ENCODE measurements around the gene FGF2.

DNA sequence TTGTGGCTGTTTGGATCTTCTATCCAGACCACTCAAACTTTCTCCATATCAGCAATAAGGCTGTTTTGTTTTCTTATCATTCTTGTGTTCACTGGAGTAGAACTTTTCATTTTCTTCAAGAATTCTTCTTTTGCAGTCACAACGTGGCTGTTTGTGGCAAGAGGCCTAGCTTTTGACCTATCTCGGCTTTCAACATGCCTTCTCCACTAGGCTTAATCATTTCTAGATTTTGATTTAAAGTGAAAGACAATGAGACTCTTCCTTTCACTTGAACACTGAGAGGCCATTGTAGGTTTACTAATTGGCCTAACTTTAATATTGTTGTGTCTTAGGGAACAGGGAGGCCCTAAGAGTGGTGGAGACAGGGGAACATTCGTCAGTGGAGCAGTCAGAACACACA lies 19.1 kb downstream of the FGF2 start:
- TF ChIP-seq, protein P1, sequence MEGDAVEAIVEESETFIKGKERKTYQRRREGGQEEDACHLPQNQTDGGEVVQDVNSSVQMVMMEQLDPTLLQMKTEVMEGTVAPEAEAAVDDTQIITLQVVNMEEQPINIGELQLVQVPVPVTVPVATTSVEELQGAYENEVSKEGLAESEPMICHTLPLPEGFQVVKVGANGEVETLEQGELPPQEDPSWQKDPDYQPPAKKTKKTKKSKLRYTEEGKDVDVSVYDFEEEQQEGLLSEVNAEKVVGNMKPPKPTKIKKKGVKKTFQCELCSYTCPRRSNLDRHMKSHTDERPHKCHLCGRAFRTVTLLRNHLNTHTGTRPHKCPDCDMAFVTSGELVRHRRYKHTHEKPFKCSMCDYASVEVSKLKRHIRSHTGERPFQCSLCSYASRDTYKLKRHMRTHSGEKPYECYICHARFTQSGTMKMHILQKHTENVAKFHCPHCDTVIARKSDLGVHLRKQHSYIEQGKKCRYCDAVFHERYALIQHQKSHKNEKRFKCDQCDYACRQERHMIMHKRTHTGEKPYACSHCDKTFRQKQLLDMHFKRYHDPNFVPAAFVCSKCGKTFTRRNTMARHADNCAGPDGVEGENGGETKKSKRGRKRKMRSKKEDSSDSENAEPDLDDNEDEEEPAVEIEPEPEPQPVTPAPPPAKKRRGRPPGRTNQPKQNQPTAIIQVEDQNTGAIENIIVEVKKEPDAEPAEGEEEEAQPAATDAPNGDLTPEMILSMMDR (IDR thresholded peaks at IDR 0.05; ENCODE audit: low read depth, low read length, missing input control): no peak
- TF ChIP-seq SP1 (IDR thresholded peaks at IDR 0.05): no peak
- no peak for TF ChIP-seq JUND (IDR thresholded peaks at IDR 0.05)
- no peak for TF ChIP-seq TAF1 (conservative IDR thresholded peaks at IDR 0.05)
- no peak for TF ChIP-seq FOXA2 (IDR thresholded peaks at IDR 0.05)
- TF ChIP-seq HNF4A (conservative IDR thresholded peaks at IDR 0.05): no peak
- TF ChIP-seq, protein P2, sequence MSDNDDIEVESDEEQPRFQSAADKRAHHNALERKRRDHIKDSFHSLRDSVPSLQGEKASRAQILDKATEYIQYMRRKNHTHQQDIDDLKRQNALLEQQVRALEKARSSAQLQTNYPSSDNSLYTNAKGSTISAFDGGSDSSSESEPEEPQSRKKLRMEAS (IDR thresholded peaks at IDR 0.05): no peak
- no peak for TF ChIP-seq RXRA (IDR thresholded peaks at IDR 0.05)
- TF ChIP-seq YY1 (IDR thresholded peaks at IDR 0.05): no peak
- no peak for TF ChIP-seq HNF4G (IDR thresholded peaks at IDR 0.05)
- TF ChIP-seq GABPA (IDR thresholded peaks at IDR 0.05 in 1 of 2, conservative IDR thresholded peaks at IDR 0.05 in 1 of 2): no peak

Measured in liver (tissue), 3 donors.